ENCODE data around the gene KCNIP1.

DNA sequence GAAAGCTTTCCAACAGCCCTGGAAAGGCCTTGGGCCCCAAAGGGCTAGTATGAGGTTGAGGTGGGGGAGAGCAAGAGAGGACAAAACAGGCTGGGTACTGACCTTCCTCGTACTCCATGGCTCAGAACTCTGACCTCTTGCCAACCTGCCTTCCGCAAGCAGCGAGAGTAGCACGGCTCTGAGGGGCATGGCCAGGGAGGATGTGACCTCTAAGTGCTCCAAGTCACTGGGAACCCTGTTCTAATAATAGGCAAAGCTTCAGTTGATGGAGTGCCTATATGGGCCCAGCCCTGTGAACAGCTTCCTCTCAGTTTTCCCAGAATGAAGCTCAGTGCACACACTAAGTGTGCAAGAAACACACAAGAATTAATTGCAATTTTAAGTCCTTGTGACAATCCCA lies 152.1 kb downstream of the KCNIP1 start:
- TF ChIP-seq, protein P1, sequence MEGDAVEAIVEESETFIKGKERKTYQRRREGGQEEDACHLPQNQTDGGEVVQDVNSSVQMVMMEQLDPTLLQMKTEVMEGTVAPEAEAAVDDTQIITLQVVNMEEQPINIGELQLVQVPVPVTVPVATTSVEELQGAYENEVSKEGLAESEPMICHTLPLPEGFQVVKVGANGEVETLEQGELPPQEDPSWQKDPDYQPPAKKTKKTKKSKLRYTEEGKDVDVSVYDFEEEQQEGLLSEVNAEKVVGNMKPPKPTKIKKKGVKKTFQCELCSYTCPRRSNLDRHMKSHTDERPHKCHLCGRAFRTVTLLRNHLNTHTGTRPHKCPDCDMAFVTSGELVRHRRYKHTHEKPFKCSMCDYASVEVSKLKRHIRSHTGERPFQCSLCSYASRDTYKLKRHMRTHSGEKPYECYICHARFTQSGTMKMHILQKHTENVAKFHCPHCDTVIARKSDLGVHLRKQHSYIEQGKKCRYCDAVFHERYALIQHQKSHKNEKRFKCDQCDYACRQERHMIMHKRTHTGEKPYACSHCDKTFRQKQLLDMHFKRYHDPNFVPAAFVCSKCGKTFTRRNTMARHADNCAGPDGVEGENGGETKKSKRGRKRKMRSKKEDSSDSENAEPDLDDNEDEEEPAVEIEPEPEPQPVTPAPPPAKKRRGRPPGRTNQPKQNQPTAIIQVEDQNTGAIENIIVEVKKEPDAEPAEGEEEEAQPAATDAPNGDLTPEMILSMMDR (IDR thresholded peaks at IDR 0.05; ENCODE audit: low read depth, low read length): no peak
- no peak for TF ChIP-seq MYC (IDR thresholded peaks at IDR 0.05; ENCODE audit: low read depth, low read length)
- no peak for TF ChIP-seq POLR2A (IDR thresholded peaks at IDR 0.05; ENCODE audit: extremely low read depth, insufficient read length)

Measured in NB4 (cell line).